Neural progenitor cell (in vitro differentiated cells): Measurements from ENCODE around the gene CPT1A.

Source experiments
- EZH2 ChIP-seq: fragments of 200-600 bp; sonication (generic); IDR thresholded peaks from 2 replicates; pipeline ENCODE4 v1.6.1; 2017; ENCODE audit warnings: antibody characterized with exemption, mild to moderate bottlenecking, moderate library complexity
- TF ChIP-seq, protein P1 (sequence below): fragments of 200-600 bp; sonication (generic); IDR thresholded peaks from 2 replicates; pipeline ENCODE4 v1.5.1; 2017; ENCODE audit warnings: antibody characterized with exemption, mild to moderate bottlenecking

DNA sequence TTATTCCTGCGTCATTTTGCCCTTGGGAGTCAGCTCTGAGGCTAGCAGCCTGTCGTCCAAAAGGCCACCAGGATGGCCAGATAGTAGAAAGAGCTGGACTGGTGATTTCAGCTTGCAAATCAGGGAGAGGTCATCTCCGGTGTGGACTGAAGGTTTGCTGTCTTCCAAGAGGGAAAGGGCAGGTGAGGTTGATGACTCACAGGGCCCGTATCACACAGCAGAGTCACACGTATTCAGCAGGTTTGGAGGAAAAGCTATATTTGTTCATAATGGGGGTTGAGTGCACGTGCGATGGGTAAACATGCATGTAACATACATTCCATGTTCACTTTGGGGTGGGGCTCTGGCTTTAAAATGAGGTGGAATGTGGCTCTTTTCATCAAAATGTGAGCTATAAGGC is 36.3 kb upstream of the CPT1A start:
- TF ChIP-seq, protein P1, sequence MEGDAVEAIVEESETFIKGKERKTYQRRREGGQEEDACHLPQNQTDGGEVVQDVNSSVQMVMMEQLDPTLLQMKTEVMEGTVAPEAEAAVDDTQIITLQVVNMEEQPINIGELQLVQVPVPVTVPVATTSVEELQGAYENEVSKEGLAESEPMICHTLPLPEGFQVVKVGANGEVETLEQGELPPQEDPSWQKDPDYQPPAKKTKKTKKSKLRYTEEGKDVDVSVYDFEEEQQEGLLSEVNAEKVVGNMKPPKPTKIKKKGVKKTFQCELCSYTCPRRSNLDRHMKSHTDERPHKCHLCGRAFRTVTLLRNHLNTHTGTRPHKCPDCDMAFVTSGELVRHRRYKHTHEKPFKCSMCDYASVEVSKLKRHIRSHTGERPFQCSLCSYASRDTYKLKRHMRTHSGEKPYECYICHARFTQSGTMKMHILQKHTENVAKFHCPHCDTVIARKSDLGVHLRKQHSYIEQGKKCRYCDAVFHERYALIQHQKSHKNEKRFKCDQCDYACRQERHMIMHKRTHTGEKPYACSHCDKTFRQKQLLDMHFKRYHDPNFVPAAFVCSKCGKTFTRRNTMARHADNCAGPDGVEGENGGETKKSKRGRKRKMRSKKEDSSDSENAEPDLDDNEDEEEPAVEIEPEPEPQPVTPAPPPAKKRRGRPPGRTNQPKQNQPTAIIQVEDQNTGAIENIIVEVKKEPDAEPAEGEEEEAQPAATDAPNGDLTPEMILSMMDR: no peak
- TF ChIP-seq EZH2: no peak
